Fibroblast of lung (primary cell): ENCODE data around the gene PPP1R1A. TPM values are rescaled to one million over a fixed set of nuclear protein-coding genes. Genes with fewer than 3 reads are reported as not detected.

ENCODE experiments used
- DNase-seq, 2 donors: peaks; one replicate each; pipeline versions ENCODE4 v3.0.0 to v3.0.0-alpha.2; 2010; ENCODE audit warnings: low read depth in 2 of 2
- H2AFZ ChIP-seq: 2 replicates; pipeline ENCODE4 v1.5.1; 2012; ENCODE audit warnings: low read length, control low read depth, inconsistent platforms
- H3K27ac ChIP-seq: 2 replicates; pipeline ENCODE4 v1.5.1; 2011; ENCODE audit warnings: low read length, control low read depth; ENCODE audit not compliant: insufficient read depth
- H3K27me3 ChIP-seq: 2 replicates; pipeline ENCODE4 v1.5.1; 2011; ENCODE audit warnings: mild to moderate bottlenecking, low read length; ENCODE audit not compliant: control insufficient read depth, insufficient read depth
- H3K36me3 ChIP-seq: 2 replicates; pipeline ENCODE4 v1.5.1; 2011; ENCODE audit warnings: low read length; ENCODE audit not compliant: control insufficient read depth, insufficient read depth
- H3K4me1 ChIP-seq: 2 replicates; pipeline ENCODE4 v1.5.1; 2011; ENCODE audit warnings: low read length; ENCODE audit not compliant: control insufficient read depth, insufficient read depth; ENCODE audit errors: extremely low read depth
- H3K4me2 ChIP-seq: 2 replicates; pipeline ENCODE4 v1.5.1; 2011; ENCODE audit warnings: low read length, control low read depth; ENCODE audit not compliant: insufficient read depth; ENCODE audit errors: extremely low read depth
- H3K4me3 ChIP-seq, 4 experiments: fragments of 200-600 bp in 1 of 4; sonication (generic) in 1 of 4; replicated peaks in 1 of 4; 2 replicates each; pipeline ENCODE4 v1.5.1; 2011 to 2016; ENCODE audit warnings: low read length in 4 of 4, low read depth in 3 of 4, mild to moderate bottlenecking in 3 of 4, control low read depth in 2 of 4, inconsistent platforms in 1 of 4, mixed read lengths in 1 of 4; ENCODE audit not compliant: insufficient read depth in 1 of 4; ENCODE audit errors: control extremely low read depth in 1 of 4
- H3K79me2 ChIP-seq: 2 replicates; pipeline ENCODE4 v1.5.1; 2012; ENCODE audit warnings: mild to moderate bottlenecking, low read length, inconsistent platforms; ENCODE audit not compliant: control insufficient read depth, insufficient read depth
- H3K9ac ChIP-seq: 2 replicates; pipeline ENCODE4 v1.5.1; 2011; ENCODE audit warnings: mild to moderate bottlenecking, low read length, control low read depth; ENCODE audit not compliant: insufficient read depth
- H3K9me3 ChIP-seq: 2 replicates; pipeline ENCODE4 v1.5.1; 2012; ENCODE audit warnings: low read depth, low read length; ENCODE audit not compliant: control insufficient read depth, insufficient read depth
- H4K20me1 ChIP-seq: 2 replicates; pipeline ENCODE4 v1.5.1; 2011; ENCODE audit warnings: low read length; ENCODE audit not compliant: control insufficient read depth, insufficient read depth; ENCODE audit errors: extremely low read depth
- EZH2 ChIP-seq: IDR thresholded peaks from 2 replicates; pipeline ENCODE4 v1.5.1; 2012; ENCODE audit warnings: low read length, control low read depth, mild to moderate bottlenecking; ENCODE audit errors: missing control alignments
- polyA plus RNA-seq, 2 donors: library from polyadenylated mRNA; depleted of rRNA in 1 of 2; stranded (reverse) in 1 of 2; unstranded in 1 of 2; fragments of >200 nt; gene quantifications; 2 replicates each; pipeline ENCODE4 v1.2.1, GENCODE V29; 2011 to 2012; ENCODE audit warnings: missing spikeins in 1 of 2
- total RNA-seq: library from RNA; depleted of rRNA; stranded (reverse); fragments of >200 nt; gene quantifications from 2 replicates; pipeline ENCODE4 v1.2.1, GENCODE V29; 2014
- TF ChIP-seq, protein P1 (sequence below), 2 donors: IDR thresholded peaks in 1 of 2; conservative IDR thresholded peaks in 1 of 2; 1 replicate in 1 of 2; 2 replicates in 1 of 2; pipeline ENCODE4 v1.5.1; 2011 to 2012; ENCODE audit warnings: low read length in 2 of 2, control low read depth in 1 of 2, inconsistent platforms in 1 of 2, low read depth in 1 of 2, mild to moderate bottlenecking in 1 of 2

The PPP1R1A gene
- total and polyA plus RNA-seq, 2 donors (not counting 1 experiment from before 2014, with no cell fraction given) = not detected

DNA sequence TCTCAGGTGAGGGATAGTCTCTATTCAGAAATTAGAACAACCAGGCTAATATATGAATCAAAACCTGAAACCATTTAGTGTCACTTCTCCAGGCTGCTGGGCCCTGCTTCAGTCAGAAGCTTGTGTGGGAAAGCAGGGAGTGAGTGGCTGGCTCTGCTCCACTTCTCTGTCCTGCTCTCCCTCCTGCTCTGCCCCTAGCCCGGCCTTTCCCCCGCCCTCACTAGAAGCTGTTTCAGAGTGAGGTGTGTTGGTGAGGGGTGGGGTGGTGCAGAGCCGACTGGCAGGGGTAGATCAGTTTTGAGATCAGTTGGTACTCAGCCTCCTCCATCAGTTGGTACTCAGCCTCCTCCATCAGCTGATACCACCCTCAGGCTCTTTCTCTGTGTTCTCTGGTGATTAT, 7.0 kb upstream of the PPP1R1A start:
- H3K27me3 ChIP-seq = peaks cover 7% of the 10 kb centered on the region
- no peaks in the 10 kb centered on the region for H3K4me1 ChIP-seq
- H3K4me2 ChIP-seq = no peak overlapping the region
- no peaks in the 10 kb centered on the region for H3K9me3 ChIP-seq
- DNase-seq = no peak
- no peak overlapping the region for H3K9ac ChIP-seq
- no peaks in the 10 kb centered on the region for H4K20me1 ChIP-seq
- H3K4me3 ChIP-seq = no peak overlapping the region
- TF ChIP-seq EZH2 = no peak
- TF ChIP-seq, protein P1, sequence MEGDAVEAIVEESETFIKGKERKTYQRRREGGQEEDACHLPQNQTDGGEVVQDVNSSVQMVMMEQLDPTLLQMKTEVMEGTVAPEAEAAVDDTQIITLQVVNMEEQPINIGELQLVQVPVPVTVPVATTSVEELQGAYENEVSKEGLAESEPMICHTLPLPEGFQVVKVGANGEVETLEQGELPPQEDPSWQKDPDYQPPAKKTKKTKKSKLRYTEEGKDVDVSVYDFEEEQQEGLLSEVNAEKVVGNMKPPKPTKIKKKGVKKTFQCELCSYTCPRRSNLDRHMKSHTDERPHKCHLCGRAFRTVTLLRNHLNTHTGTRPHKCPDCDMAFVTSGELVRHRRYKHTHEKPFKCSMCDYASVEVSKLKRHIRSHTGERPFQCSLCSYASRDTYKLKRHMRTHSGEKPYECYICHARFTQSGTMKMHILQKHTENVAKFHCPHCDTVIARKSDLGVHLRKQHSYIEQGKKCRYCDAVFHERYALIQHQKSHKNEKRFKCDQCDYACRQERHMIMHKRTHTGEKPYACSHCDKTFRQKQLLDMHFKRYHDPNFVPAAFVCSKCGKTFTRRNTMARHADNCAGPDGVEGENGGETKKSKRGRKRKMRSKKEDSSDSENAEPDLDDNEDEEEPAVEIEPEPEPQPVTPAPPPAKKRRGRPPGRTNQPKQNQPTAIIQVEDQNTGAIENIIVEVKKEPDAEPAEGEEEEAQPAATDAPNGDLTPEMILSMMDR (conservative IDR thresholded peaks at IDR 0.05 in 1 of 2, IDR thresholded peaks at IDR 0.05 in 1 of 2; ENCODE audit: low read depth in 1 of 2, low read length in 2 of 2) = no peak
- H3K79me2 ChIP-seq = no peaks in the 10 kb centered on the region
- no peak overlapping the region for H2AFZ ChIP-seq
- no peaks in the 10 kb centered on the region for H3K36me3 ChIP-seq
- H3K27ac ChIP-seq = no peak overlapping the region

DNA sequence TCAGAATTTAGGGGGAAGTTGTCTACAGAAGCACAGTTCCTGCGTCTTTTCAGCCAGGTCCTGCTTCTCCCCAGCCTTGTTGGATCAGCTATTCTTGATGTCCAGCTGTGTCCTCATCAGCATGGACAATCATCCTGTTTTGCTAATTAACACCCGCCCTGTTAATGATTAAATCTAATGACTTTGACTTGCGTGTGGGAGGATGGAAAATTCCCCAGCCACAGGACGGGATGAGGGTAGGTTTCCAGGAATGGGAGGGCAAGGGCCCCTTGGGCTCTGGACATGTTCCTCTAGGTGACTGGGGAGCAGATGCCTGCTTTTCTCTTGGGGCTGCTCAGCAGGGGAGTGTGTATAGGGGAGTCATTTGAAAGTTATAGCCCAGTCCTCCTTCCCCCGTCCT, 5.3 kb upstream of the PPP1R1A start:
- Histone ChIP-seq H3K4me1 (no peaks in the 10 kb centered on the region), H3K36me3 (no peaks in the 10 kb centered on the region), H3K4me3 (no peak overlapping the region), H4K20me1 (no peaks in the 10 kb centered on the region), H3K9me3 (no peaks in the 10 kb centered on the region), H3K27ac (no peak overlapping the region), H3K79me2 (no peaks in the 10 kb centered on the region), H3K4me2 (no peak overlapping the region), H3K27me3 (peaks cover 24% of the 10 kb centered on the region), H3K9ac (no peak overlapping the region), H2AFZ (no peak overlapping the region)
- DNase-seq = no peak
- TF ChIP-seq, protein P1 (conservative IDR thresholded peaks at IDR 0.05 in 1 of 2, IDR thresholded peaks at IDR 0.05 in 1 of 2; ENCODE audit: low read depth in 1 of 2, low read length in 2 of 2) = no peak
- no peak for TF ChIP-seq EZH2

DNA sequence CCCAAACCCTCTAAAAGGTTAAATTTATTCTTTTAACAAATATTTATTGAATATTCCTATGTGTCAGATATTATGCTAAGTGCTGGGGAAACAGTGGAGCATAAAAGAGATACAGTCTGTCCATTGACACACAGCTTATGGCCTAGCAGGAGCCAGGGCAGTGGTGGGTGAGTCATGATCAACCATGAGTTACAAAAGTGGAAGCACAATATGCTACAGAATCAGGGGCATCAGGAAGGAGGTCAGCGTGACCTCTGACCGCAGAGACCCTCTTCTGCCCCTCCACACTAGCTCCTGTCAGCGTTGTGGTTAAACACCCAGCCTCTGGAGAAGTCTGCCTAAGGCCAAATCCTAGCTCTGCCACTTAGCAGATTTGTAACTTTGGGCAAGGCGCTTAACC, 4.7 kb upstream of the PPP1R1A start:
- Histone ChIP-seq H3K27ac (no peak overlapping the region), H2AFZ (no peak overlapping the region), H3K9ac (no peak overlapping the region), H3K27me3 (peaks cover 28% of the 10 kb centered on the region), H3K79me2 (no peaks in the 10 kb centered on the region), H3K36me3 (no peaks in the 10 kb centered on the region), H3K9me3 (no peaks in the 10 kb centered on the region), H3K4me2 (no peak overlapping the region), H3K4me3 (no peak overlapping the region), H4K20me1 (no peaks in the 10 kb centered on the region), H3K4me1 (no peaks in the 10 kb centered on the region)
- TF ChIP-seq, protein P1 (conservative IDR thresholded peaks at IDR 0.05 in 1 of 2, IDR thresholded peaks at IDR 0.05 in 1 of 2; ENCODE audit: low read depth in 1 of 2, low read length in 2 of 2) = no peak
- TF ChIP-seq EZH2 = no peak
- DNase-seq = no peak
